Loucy (cell line): ENCODE results near the gene POU1F1.
"Not testable (repeated sequence)": the region's sequence is repeated elsewhere in the genome, so short reads cannot be mapped to it uniquely, and the experiment has no call there.

Source experiments
- H2AFZ ChIP-seq: fragments of 200-600 bp; sonication (generic); 2 replicates; pipeline ENCODE4 v1.6.0; 2016; ENCODE audit warnings: antibody characterized with exemption, mild to moderate bottlenecking, low read length, moderate library complexity
- H3F3A ChIP-seq: fragments of 200-600 bp; 2 replicates; pipeline ENCODE4 v1.6.0; 2016; ENCODE audit warnings: antibody characterized with exemption, low read depth, mild to moderate bottlenecking
- H3K27me3 ChIP-seq: fragments of 200-600 bp; sonication (generic); 2 replicates; pipeline ENCODE4 v1.6.1; 2014; ENCODE audit warnings: low read length, mild to moderate bottlenecking; ENCODE audit not compliant: insufficient read depth, poor library complexity, severe bottlenecking
- H3K36me3 ChIP-seq: fragments of 200-600 bp; sonication (generic); 2 replicates; pipeline ENCODE4 v1.6.1; 2016; ENCODE audit warnings: low read length; ENCODE audit not compliant: insufficient read depth
- H3K4me1 ChIP-seq: fragments of 200-600 bp; sonication (generic); 2 replicates; pipeline ENCODE4 v1.5.1; 2014; ENCODE audit warnings: low read length, mild to moderate bottlenecking; ENCODE audit not compliant: insufficient read depth, poor library complexity, severe bottlenecking
- H3K4me2 ChIP-seq: fragments of 200-600 bp; sonication (generic); 2 replicates; pipeline ENCODE4 v1.6.0; 2014; ENCODE audit warnings: antibody characterized with exemption, low read length, low read depth, mild to moderate bottlenecking; ENCODE audit not compliant: poor library complexity, severe bottlenecking
- H3K4me3 ChIP-seq: fragments of 200-600 bp; sonication (generic); 2 replicates; pipeline ENCODE4 v1.5.1; 2014; ENCODE audit warnings: low read length, mild to moderate bottlenecking, mixed read lengths; ENCODE audit not compliant: poor library complexity, severe bottlenecking
- H3K79me2 ChIP-seq: fragments of 200-600 bp; sonication (generic); 2 replicates; pipeline ENCODE4 v1.6.1; 2014; ENCODE audit warnings: low read length; ENCODE audit not compliant: insufficient read depth
- H3K9ac ChIP-seq: fragments of 200-600 bp; sonication (generic); 2 replicates; pipeline ENCODE4 v1.6.0; 2014; ENCODE audit warnings: mild to moderate bottlenecking, low read depth, low read length, moderate library complexity; ENCODE audit not compliant: poor library complexity, severe bottlenecking
- H3K9me2 ChIP-seq: fragments of 200-600 bp; sonication (generic); replicated peaks from 2 replicates; pipeline ENCODE4 v1.6.1; 2016; ENCODE audit warnings: low read depth, low read length, mixed read lengths
- H3K9me3 ChIP-seq: fragments of 200-600 bp; sonication (generic); 2 replicates; pipeline ENCODE4 v1.6.1; 2014; ENCODE audit warnings: mild to moderate bottlenecking, antibody characterized with exemption, low read length, low read depth; ENCODE audit not compliant: insufficient read depth
- H4K20me1 ChIP-seq: fragments of 200-600 bp; sonication (generic); 2 replicates; pipeline ENCODE4 v1.6.0; 2014; ENCODE audit warnings: antibody characterized with exemption, low read length, mild to moderate bottlenecking; ENCODE audit not compliant: insufficient read depth, poor library complexity, severe bottlenecking
- EZH2phosphoT487 ChIP-seq: fragments of 200-600 bp; IDR thresholded peaks from 2 replicates; pipeline ENCODE4 v1.6.1; 2018; ENCODE audit warnings: antibody characterized with exemption, mild to moderate bottlenecking, moderate library complexity, borderline replicate concordance
- TF ChIP-seq, protein P1 (sequence below): fragments of 200-600 bp; sonication (generic); conservative IDR thresholded peaks from 2 replicates; pipeline ENCODE4 v1.5.1; 2014; ENCODE audit warnings: mild to moderate bottlenecking, antibody characterized with exemption, low read length

Gene POU1F1

DNA sequence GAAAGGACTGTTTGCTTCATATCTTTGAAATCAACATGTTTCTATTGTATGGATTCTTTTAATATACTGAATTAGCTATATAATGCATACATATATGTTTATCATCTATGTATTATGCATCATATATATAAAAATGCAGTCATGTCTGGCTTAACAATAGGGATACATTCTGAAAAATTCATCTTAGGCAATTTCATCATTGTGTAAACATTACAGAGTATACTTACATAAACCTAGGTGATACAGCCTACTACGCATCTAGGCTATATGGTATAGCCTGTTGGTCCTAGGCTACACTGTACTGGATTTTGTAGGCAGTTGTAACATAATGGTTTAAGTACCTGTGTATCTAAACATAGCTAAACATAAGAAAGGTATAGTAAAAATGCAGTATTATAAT is 27.6 kb downstream of the POU1F1 start:
- no peaks in the 10 kb centered on the region for H3K27me3 ChIP-seq
- no peaks in the 10 kb centered on the region for H3K4me1 ChIP-seq
- H3K9me2 ChIP-seq: no peaks in the 10 kb centered on the region
- no peaks in the 10 kb centered on the region for H3F3A ChIP-seq
- H3K36me3 ChIP-seq: peaks cover 43% of the 10 kb centered on the region
- no peak overlapping the region for H3K9ac ChIP-seq
- no peaks in the 10 kb centered on the region for H3K79me2 ChIP-seq
- no peak overlapping the region for H2AFZ ChIP-seq
- H4K20me1 ChIP-seq: no peaks in the 10 kb centered on the region
- no peaks in the 10 kb centered on the region for H3K9me3 ChIP-seq
- H3K4me2 ChIP-seq: no peak overlapping the region
- H3K4me3 ChIP-seq: no peak overlapping the region
- TF ChIP-seq EZH2phosphoT487: no peak
- TF ChIP-seq, protein P1, sequence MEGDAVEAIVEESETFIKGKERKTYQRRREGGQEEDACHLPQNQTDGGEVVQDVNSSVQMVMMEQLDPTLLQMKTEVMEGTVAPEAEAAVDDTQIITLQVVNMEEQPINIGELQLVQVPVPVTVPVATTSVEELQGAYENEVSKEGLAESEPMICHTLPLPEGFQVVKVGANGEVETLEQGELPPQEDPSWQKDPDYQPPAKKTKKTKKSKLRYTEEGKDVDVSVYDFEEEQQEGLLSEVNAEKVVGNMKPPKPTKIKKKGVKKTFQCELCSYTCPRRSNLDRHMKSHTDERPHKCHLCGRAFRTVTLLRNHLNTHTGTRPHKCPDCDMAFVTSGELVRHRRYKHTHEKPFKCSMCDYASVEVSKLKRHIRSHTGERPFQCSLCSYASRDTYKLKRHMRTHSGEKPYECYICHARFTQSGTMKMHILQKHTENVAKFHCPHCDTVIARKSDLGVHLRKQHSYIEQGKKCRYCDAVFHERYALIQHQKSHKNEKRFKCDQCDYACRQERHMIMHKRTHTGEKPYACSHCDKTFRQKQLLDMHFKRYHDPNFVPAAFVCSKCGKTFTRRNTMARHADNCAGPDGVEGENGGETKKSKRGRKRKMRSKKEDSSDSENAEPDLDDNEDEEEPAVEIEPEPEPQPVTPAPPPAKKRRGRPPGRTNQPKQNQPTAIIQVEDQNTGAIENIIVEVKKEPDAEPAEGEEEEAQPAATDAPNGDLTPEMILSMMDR: no peak

GRCh38 chr3:87248231-87248630 is 28.2 kb downstream of the POU1F1 start:
- H4K20me1 ChIP-seq, H2AFZ ChIP-seq, H3K9ac ChIP-seq, H3K79me2 ChIP-seq, H3K27me3 ChIP-seq, H3K4me1 ChIP-seq, H3K9me3 ChIP-seq, H3K4me3 ChIP-seq, H3K4me2 ChIP-seq, H3K9me2 ChIP-seq, H3F3A ChIP-seq: not testable (repeated sequence)
- peaks cover 37% of the 10 kb centered on the region for H3K36me3 ChIP-seq

- Histone ChIP-seq H4K20me1 (no peaks in the 10 kb centered on the region), H3K4me2 (no peak overlapping the region), H3K9me2 (no peaks in the 10 kb centered on the region), H3F3A (no peaks in the 10 kb centered on the region), H3K27me3 (no peaks in the 10 kb centered on the region), H3K4me1 (no peaks in the 10 kb centered on the region), H3K9ac (no peak overlapping the region), H3K4me3 (no peak overlapping the region), H2AFZ (no peak overlapping the region), H3K79me2 (no peaks in the 10 kb centered on the region; the same call in 1 of the 2 replicates), H3K9me3 (no peaks in the 10 kb centered on the region), H3K36me3 (peaks cover 36% of the 10 kb centered on the region)
- TF ChIP-seq, protein P1: no peak
These were observed 29.0 kb downstream of the POU1F1 start for GRCh38 chr3:87247430-87247773.

DNA sequence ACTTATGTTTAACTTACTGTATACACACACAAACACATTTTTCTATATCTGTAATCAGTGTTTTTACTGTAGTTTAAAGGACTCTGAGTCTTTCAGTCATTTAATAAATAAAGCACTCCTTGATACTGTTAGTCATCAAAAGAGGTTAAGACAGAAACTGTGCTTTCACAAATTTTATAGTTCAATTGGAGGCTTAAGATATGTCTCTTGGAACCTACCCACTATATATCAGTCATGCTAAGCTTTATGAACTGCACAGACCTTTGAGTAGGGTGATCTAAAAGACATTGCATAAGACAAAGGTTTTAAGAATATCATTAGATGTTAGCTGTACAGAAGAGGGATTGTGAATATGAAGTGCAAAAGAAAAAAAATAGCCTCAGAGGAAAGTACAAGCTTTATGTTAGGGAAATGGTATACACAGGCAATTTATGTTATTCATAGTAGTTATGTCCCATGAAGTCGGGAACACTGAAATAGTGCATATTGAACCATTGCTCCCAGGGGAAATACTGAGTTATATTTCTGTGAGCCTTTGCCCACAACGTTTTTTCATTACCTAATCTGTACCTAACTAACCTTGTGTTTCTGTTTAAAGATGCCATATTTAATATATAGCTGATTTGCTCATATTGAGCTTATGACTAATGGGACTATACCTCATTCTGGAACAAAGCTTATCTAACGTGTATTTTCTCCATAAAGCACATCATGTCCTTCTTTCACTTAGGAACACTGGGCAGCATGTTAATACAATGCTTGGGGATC is 29.5 kb downstream of the POU1F1 start:
- Histone ChIP-seq H3F3A (no peaks in the 10 kb centered on the region), H3K4me1 (no peaks in the 10 kb centered on the region), H2AFZ (no peak overlapping the region), H3K79me2 (no peaks in the 10 kb centered on the region; the same call in 1 of the 2 replicates), H3K27me3 (no peaks in the 10 kb centered on the region), H3K36me3 (peaks cover 36% of the 10 kb centered on the region), H3K9me3 (no peaks in the 10 kb centered on the region), H3K4me3 (no peak overlapping the region), H3K9me2 (no peaks in the 10 kb centered on the region), H3K9ac (no peak overlapping the region), H4K20me1 (peaks cover 5% of the 10 kb centered on the region), H3K4me2 (no peak overlapping the region)
- TF ChIP-seq, protein P1: no peak
- no peak for TF ChIP-seq EZH2phosphoT487
